ENCODE data around the gene BEST3.

- TF ChIP-seq CREB1 (CRISPR knock-in tag; IDR thresholded peaks at IDR 0.05; ENCODE audit: low read depth) (no peak), CTCF (conservative IDR thresholded peaks at IDR 0.05; ENCODE audit: low read depth in 2 of 2) (no peak), ZNF462 (CRISPR knock-in tag; IDR thresholded peaks at IDR 0.05) (no peak), POLR2AphosphoS5 (IDR thresholded peaks at IDR 0.05; ENCODE audit: low read depth) (no peak)
Measured at GRCh38 chr12:69620921-69621320, 78.2 kb downstream of the BEST3 start.

All from GM23338 (cell line).